RWPE2 (cell line): ENCODE measurements around the gene ZNF253.
A peak's percentile ranks its signal among the peaks of the same experiment; 100 is the strongest.
"Not testable (repeated sequence)": the region's sequence is repeated elsewhere in the genome, so short reads cannot be mapped to it uniquely, and the experiment has no call there.

Source experiments
- ATAC-seq: fragments of 200-7000 bp; cut with Tn5 transposase; 3 replicates; pipeline ENCODE4 v1.9.1; 2021; ENCODE audit warnings: low read depth
- DNase-seq: peaks from one replicate; pipeline ENCODE4 v3.0.0-alpha.2; 2020; ENCODE audit warnings: low spot score
- H3K27ac ChIP-seq: fragments of 450-650 bp; 2 replicates; pipeline ENCODE4 v1.5.1; 2017; ENCODE audit warnings: mild to moderate bottlenecking; ENCODE audit not compliant: poor library complexity, severe bottlenecking
- H3K27me3 ChIP-seq: fragments of 250-450 bp; sonication (Bioruptor Pico); 2 replicates; pipeline ENCODE4 v1.5.1; 2021; ENCODE audit warnings: mild to moderate bottlenecking, moderate library complexity; ENCODE audit not compliant: insufficient read depth, poor library complexity, severe bottlenecking
- H3K36me3 ChIP-seq: fragments of 250-450 bp; sonication (Bioruptor Pico); 2 replicates; pipeline ENCODE4 v1.5.1; 2020; ENCODE audit warnings: low read depth, mild to moderate bottlenecking, moderate library complexity
- H3K4me1 ChIP-seq: fragments of 250-450 bp; sonication (Bioruptor Pico); 2 replicates; pipeline ENCODE4 v1.5.1; 2021; ENCODE audit warnings: mild to moderate bottlenecking, moderate library complexity; ENCODE audit not compliant: insufficient read depth, poor library complexity, severe bottlenecking
- H3K4me3 ChIP-seq: fragments of 250-450 bp; sonication (Bioruptor Pico); 2 replicates; pipeline ENCODE4 v1.5.1; 2021; ENCODE audit warnings: mild to moderate bottlenecking, moderate library complexity; ENCODE audit not compliant: severe bottlenecking
- H3K9me3 ChIP-seq: fragments of 250-450 bp; sonication (Bioruptor Pico); 2 replicates; pipeline ENCODE4 v1.5.1; 2021; ENCODE audit warnings: mild to moderate bottlenecking, moderate library complexity; ENCODE audit not compliant: severe bottlenecking
- CTCF ChIP-seq: fragments of 450-650 bp; IDR thresholded peaks from one replicate; pipeline ENCODE4 v1.5.1; 2017; ENCODE audit warnings: mild to moderate bottlenecking, moderate library complexity; ENCODE audit not compliant: poor library complexity, severe bottlenecking

Gene ZNF253

GRCh38 chr19:19821366-19821951 lies 44.2 kb upstream of the ZNF253 start, which contains the start of gene ZNF506:
TSS of gene ZNF506 (minus strand) at chr19:19821750. CDS start at chr19:19821603, 147 bp downstream.
- Histone ChIP-seq H3K27ac (peak within 1 kb of the TSS; percentile 31), H3K27me3 (no peaks in the 10 kb centered on the region), H3K9me3 (no peaks in the 10 kb centered on the region), H3K4me3 (peak within 1 kb of the TSS; percentile 47), H3K36me3 (no peaks in the 10 kb centered on the region), H3K4me1 (no peaks in the 10 kb centered on the region)
- DNase-seq (peak; percentile 81), ATAC-seq (peak; percentile 94)
- TF ChIP-seq CTCF: no peak

DNA sequence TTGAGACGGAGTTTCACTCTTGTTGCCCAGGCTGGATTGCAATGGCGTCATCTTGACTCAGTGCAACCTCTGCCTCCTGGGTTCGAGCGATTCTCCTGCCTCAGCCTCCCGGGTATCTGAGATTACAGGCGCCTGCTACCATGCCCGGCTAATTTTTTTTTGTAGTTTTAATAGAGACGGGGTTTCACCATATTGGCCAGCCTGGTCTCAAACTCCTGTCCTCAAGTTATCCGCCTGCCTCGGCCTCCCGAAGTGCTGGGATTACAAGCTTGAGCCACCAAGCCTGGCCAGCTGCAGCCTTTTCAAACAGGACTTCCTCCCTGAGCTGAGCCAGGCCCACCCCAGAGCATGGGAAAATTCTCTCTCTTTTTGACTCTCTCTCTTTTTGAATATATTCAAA lies 43.7 kb upstream of the ZNF253 start:
- peak overlapping the region; percentile 31 for H3K27ac ChIP-seq
- ATAC-seq, H3K36me3 ChIP-seq, H3K4me1 ChIP-seq, H3K9me3 ChIP-seq, DNase-seq, H3K27me3 ChIP-seq: not testable (repeated sequence)
- H3K4me3 ChIP-seq: peak overlapping the region; percentile 47

DNA sequence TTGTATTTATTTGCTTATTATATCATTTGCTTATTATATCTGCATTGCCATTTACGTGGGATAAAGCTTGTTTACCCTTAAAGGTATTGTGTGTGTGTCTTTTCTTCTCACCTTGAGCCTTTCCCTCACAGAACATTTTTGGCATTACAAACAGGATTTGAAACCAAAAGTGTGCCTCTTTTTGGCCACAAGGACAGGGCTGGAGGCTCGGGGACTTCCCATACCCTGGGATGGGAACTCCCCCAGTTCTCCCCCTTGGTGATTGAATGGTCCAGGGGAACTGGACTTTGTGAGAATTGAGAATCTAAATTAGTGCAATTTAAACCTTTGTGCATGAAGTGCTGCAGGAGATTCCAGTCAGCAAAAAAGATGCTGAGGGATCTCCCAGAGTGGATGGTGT lies 41.8 kb upstream of the ZNF253 start:
- H3K27me3 ChIP-seq: no peaks in the 10 kb centered on the region
- H3K27ac ChIP-seq: no peak overlapping the region
- H3K36me3 ChIP-seq: no peaks in the 10 kb centered on the region
- no peak for DNase-seq
- H3K9me3 ChIP-seq: no peaks in the 10 kb centered on the region
- H3K4me1 ChIP-seq: no peaks in the 10 kb centered on the region
- no peak for TF ChIP-seq CTCF
- no peak for ATAC-seq
- no peak overlapping the region for H3K4me3 ChIP-seq

GRCh38 chr19:19826875-19827274 lies 38.8 kb upstream of the ZNF253 start:
- no peaks in the 10 kb centered on the region for H3K36me3 ChIP-seq
- no peak overlapping the region for H3K4me3 ChIP-seq
- no peaks in the 10 kb centered on the region for H3K27me3 ChIP-seq
- H3K9me3 ChIP-seq: peaks cover 11% of the 10 kb centered on the region
- TF ChIP-seq CTCF: no peak
- H3K27ac ChIP-seq: no peak overlapping the region
- ATAC-seq: no peak
- no peaks in the 10 kb centered on the region for H3K4me1 ChIP-seq
- DNase-seq: no peak

- ATAC-seq (no peak), DNase-seq (no peak)
- H3K4me3 ChIP-seq: no peak overlapping the region
- peaks cover 26% of the 10 kb centered on the region for H3K9me3 ChIP-seq
- H3K36me3 ChIP-seq: no peaks in the 10 kb centered on the region
- H3K4me1 ChIP-seq: no peaks in the 10 kb centered on the region
- no peak overlapping the region for H3K27ac ChIP-seq
- no peak for TF ChIP-seq CTCF
- no peaks in the 10 kb centered on the region for H3K27me3 ChIP-seq
These were observed 30.1 kb upstream of the ZNF253 start for GRCh38 chr19:19835560-19836038.
